Fibroblast of upper back skin (primary cell): ENCODE measurements around the gene C2orf68.
A peak's percentile ranks its signal among the peaks of the same experiment; 100 is the strongest.
"Not testable (repeated sequence)": the region's sequence is repeated elsewhere in the genome, so short reads cannot be mapped to it uniquely, and the experiment has no call there.

Experiments used
- DNase-seq: peaks from one replicate; pipeline ENCODE4 v3.0.0-alpha.2; 2013

Gene C2orf68, protein sequence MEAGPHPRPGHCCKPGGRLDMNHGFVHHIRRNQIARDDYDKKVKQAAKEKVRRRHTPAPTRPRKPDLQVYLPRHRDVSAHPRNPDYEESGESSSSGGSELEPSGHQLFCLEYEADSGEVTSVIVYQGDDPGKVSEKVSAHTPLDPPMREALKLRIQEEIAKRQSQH

DNA sequence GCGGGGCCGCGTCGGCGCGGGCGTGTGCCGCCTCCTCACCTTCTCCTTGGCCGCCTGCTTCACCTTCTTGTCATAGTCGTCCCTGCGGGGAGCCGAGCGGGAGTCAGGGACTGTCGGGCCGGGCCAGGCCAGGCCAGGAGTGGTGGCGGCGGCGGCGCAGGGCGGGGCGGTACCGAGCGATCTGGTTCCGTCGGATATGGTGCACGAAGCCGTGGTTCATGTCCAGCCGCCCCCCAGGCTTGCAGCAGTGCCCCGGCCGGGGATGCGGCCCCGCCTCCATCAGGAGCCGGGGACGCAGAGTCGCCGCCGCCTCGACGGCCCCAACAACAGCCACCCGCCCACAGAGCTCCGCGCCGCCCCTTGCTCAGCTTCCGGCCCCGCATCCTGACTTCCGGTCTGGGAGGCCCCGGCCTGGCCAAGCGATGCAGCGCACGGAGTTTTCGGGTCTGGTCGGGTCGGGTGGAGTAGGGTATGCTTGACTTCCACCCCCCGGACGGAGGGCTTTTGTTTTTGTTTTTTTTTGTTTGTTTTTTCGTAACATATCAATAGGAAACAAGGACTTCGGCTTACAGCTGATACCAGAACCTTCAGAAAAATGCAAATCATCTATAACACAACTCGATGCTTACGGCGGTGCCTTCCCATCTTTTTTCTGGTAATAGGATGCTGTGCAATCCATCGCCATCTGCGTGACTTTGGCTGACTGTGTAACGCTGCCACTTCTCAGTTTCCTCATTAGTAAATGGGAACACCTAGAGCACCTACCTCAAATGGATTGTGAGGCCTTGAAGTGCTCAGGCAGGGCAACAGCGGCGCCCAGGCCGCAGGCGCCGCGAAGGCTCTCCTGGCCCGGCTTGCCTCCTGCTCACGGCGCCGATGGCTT lies at the start of gene C2orf68:
C2orf68 (minus strand) TSS at position 362 of the 883 bp plus-strand sequence; CDS start at position 280, 82 bp downstream.
- peak; percentile 86 for DNase-seq

DNA sequence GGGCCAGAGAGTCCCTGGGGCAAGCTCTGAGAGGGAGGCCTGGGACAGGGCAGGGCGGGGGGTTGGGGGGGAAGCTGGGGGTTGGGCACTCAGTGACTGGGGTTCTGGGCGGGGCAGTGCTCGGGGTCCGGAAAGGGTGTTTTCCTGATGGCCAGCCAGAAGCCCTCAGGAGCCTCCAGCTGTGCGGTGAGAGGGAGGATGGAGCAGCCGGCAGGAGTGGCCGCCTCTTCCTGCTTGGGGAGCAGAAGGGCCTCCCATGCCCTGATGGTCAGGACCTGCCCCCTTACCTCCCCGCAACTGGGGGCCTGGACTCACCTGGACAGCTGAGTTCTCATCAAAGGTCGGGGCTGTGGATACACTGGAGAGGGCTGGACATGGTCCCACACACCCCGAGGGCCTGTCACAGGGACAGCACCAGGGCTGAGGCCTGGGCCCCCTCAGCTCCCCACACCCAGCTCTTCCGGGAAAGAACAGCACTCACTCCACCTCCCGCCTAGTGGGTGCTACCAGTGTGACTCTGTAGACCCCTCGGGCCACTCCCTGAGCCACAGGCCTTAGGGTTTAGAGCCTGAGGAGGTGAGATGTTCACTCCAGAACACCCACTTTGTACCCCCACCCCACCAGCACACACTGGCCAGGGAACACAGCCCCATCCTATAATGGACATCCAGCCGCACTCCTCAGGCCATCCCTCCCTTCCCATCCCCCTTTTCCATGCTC lies 49.4 kb upstream of the C2orf68 start:
- DNase-seq, result no peak

DNA sequence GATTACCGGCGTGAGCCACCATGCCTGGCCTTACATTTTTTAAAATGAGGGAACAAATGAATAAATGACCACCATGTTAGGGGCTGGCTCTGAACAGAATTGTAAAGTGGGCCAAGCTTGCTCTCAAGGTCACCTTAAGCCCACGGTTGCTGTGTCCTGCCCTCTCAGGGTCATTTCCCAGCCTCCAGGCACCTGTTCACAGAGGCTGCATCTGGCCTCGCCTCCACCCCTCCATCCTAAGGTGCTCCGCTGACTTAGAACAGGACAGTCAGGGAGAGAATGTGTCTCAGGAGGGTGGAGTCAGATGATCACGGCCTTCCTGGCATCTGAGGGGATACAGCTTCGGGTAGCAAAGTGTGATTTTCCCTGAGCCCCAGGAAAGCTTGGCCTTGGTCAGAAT lies 48.9 kb upstream of the C2orf68 start:
- no peak for DNase-seq

DNA sequence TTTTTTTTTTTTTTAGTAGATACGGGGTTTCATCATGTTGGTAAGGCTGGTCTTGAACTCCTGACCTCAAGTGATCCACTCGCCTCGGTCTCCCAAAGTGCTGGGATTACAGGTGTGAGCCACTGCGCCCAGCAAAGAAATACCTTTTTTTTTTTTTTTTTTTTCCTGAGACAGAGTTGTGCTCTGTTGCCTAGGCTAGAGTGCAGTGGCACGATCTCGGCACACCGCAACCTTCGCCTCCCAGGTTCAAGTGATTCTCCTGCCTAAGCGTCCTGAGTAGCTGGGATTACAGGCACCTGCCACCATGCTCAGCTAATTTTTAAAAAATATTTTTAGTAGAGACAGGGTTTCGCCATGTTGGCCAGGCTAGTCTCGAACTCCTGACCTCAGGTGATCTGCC lies 48.4 kb upstream of the C2orf68 start:
- DNase-seq, result not testable (repeated sequence)

DNA sequence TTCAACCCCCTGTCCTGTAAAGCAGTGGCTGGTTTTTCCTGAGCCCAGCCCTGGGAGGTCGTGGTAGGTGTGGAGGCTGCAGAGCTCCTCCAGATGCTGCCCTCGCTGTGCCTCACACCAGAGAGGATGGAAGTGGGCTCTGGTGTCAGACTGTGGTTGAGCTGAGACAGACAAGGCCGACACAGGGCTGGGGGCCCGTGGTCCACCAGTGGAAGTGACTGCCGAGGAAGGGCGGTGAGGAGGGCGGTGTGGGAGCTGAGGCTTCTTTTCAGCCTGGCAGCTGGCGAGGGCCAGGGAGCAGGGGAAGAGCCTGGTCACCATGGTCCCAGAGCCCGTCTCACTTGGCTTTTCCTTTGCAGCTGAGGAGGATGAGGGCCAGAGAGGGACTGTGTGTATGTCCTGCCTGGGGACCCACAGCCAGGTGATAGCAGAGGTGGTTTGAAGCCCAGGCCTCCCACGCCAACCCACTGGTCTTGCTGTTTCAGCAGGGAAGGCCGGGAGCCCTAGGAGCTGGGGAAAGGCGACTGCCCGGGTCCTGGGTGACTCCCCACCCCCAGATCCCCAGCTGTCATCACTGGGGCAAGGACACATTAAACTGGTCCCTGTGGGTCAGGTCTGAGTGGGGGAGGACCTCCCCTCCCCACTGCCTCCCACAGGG lies 47.6 kb upstream of the C2orf68 start:
- no peak for DNase-seq

DNA sequence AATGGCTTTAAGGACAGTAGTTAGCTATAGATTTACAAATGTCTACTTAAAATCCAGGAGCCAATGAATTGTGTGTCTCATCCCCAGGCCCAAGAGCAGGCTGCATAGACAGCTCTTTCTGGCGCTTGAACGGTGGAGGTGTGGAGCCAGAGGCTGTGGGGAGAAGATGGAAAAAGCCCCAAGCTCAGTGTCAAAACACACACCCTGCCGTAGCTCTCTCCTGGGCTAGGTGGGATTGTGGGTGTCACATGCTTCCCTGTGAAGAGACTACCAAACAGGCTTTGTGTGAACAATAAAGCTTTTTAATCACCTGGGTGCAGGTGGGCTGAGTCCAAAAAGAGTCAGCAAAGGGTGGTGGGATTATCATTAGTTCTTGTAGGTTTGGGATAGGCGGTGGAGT lies 45.5 kb upstream of the C2orf68 start:
- not testable (repeated sequence) for DNase-seq

DNA sequence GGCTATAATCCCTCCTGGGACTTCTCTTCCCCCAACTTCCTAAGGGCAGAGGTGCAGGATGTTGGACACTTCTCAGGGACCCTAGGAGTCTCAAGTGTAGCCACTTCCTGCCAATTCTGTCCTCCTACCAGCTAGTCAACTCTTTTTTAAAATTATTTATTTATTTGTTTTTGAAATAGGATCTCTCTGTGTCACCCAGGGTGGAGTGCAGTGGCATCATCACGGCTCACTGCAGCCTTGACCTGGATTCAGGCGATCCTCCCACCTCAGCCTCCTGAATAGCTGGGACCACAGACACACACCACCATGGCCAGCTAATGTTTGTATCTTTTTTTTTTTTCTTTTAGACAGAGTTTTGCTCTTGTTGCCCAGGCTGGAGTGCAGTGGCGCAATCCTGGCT lies 44.6 kb upstream of the C2orf68 start:
- DNase-seq, result no peak

DNA sequence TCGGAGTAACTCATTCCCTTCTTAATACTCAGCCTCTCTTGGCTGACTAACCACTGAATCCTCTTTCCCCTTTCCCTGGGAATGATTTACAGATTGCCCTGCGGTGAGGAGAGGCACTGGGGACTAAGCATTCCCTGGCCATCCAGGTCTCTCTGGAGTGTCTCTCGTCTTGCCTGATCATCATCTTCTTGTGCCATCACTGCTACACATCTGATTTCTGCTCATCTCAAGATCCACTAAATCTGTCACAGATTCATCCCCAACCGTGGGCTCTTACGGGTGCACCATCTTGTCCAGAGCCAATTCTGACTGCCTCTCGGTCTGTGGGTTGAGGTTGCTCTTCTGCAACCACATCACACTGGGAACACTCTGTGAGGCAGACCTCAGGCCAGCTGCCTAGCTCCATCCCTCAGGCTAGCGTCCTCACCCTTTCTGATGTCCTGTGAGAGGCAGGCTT lies 44.1 kb upstream of the C2orf68 start:
- peak; percentile 61 for DNase-seq

DNA sequence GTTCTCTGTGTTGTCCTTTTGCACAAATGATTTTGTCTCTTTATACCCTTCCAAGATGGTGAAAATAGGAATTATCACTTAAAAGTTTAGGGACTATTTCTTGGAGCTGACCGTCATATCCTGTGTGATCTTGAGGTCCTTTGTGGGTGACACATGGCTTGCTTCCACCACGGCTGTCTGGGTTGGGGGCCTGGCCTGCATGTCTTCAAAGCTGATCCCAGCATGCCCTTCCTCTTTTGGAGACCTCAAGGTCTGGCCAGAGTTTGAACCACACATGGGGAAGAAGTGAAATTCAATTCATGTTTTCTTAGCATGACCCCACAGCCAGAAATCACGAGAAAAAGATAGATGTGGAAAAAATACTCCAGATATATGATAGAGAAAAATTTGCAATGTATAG lies 42.1 kb upstream of the C2orf68 start:
- DNase-seq, result no peak

DNA sequence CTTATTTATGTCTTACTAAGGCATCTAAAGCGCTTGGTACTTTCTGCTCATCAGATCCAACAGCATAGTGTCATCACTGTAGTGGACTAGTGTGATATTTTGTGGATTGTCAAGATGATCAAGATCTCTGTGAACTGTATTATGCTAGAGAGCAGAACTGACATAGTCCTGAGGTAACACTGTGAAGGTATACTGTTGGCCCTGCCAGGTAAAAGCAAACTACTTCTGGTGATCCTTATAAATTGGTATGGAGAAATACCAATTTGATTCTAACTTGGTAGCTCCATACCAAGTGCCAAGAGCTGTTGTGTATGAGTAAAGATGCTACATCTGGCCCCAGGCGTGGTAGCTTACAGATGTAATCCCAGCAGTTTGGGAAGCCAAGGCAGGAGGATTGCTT lies 40.2 kb upstream of the C2orf68 start:
- no peak for DNase-seq

DNA sequence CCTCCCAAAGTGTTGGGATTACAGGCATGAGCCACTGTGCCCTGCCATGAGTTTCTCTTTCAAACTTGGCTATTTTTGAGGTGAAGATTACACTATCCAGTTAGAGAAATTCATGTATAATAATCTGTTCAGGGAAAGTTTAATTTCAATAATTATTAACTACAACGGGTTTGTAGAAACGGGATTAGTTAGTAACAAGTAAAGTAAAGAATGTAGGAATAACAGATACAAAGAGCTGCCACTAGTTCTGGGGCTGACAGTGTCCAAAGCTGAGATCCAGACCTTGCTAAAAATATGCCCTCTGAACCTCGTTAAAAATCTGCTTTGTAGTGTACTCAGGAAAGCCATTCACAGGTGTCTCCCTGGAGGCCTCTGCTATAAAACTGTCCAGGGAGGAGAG lies 39.2 kb upstream of the C2orf68 start:
- no peak for DNase-seq

DNA sequence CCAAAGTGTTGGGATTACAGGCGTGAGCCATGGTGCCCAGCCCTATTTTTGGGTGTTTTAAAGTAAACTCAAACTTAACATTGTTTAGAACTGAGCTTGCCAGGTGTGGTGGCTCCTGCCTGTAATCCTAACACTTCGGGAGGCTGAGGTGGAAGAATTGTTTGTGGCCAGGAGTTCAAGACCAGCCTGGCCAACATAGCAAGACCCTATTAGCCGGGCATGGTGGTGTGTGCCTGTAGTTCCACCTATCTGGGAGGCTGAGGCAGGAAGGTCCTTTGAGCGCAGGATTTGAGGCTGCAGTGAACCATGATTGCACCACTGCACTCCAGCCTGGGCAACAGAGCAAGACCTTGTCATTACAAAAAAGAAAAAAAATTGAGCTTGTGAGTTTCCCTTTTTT lies 38.6 kb upstream of the C2orf68 start:
- DNase-seq, result no peak

DNA sequence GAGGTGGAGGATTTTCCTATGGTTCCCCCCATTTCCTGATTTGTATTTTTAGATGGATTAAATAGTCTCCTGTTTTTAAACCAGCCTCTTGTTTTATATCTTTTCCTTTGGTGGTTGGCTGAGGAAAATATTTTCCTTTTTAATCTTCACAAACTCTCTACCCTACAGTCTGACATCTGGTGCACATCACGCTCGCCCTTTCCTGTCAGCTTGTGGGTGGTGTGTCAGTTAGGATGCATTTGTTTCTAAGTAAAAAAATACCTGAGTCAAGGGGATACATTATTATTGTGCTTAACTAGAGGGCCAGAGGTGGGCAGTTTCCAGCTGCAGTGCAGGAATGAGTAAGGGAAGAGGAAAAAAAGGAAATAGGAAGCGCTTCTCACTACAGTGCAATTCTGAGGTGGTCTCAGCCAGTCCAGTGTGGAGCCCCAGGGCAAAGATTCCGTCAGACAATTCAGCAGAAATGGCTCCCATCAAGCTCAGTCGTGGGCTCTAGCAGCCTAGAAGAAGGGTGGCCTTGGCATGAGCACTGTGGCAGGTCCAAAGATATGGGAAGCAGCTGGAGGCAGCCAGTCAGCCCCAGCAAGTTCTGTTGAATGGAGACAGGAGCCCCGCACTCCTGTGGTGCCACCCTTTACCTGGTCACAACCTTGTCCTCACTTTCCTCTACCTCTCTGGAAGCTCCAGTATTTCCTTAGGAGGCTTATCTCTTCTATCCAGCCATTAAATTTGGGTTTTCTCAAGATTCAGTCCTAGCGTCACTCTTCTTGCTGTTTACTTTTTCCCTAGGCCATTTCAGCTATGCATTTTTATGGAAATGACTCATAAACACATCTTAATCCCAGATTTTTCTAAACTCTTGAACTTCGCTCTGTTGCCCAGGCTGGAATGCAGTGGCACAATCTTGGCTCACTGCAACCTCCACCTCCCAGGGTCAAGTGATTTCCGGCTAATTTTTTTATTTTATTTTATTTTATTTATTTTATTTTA lies 37.6 kb upstream of the C2orf68 start:
- peak; percentile 30 for DNase-seq

DNA sequence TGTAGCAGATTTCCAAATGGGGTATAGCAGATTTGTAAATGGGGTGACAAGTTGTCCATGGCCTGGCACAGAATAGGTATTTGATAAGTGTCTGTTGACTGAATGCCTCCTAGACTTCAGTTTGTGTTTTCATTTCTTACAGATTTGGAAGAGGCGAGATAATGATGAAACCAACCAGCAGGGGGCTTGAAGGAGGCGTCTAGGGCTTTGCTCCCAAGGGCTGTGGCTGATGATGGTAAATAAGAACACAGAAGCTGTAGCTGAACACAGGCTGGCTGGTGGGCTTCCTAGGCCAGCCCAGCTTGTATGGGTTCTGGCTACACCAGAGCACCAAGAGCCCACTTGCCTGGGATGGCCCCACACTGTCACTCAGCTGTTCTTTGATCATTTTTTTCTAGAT lies 36.8 kb upstream of the C2orf68 start:
- peak; percentile 52 for DNase-seq

DNA sequence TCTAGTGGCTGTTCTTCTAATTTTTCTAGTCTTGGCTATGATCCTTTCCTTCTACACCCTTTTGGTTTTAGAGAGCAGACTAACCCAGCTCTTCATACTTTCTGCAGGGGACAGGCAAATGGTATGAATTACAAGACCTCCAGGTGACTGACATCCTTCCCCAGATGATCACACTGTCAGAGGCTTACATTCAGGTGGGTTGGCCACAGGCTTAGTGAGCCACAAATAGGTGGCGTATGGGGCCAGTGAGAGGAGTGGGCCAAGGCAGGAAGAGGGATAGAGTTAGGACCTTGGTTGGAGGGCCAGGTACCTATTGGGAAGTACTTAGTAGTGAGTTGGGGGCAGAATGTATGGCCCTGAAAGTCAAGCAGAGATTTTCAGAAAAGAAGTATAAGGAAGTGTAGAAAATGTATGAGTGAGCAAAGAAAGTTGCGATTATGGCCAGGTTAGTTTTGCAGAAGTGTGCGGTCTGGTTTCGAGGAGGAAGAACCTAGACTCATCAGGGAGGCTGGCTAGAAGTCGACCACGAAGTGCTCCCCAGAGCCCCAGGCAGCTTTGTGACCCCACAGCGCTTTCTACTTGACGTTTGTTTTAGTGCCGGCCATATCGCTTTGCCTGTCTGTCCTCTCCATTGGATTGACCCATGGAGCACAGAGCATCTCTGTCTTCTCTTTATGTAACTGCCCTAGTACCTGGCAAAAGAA lies 36.1 kb upstream of the C2orf68 start:
- no peak for DNase-seq

DNA sequence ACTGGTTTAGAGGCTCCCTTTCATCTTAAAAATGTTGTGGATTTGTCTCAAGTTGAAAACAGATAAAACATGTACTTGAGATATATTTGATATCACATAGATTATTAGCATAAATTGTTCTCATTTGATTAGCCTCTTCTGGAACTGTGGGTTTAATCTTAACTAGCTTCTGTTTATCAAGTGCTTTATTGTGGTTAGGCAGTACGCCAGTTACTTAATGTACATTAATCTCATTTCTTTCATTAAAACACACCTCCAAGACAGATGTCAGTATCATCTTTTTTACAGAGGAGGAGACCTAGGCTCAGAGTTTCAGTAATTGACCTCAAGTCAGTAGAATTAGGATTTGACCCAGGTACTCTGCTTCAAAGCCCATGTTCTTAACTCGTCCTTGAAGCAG lies 34.3 kb upstream of the C2orf68 start:
- DNase-seq, result no peak

DNA sequence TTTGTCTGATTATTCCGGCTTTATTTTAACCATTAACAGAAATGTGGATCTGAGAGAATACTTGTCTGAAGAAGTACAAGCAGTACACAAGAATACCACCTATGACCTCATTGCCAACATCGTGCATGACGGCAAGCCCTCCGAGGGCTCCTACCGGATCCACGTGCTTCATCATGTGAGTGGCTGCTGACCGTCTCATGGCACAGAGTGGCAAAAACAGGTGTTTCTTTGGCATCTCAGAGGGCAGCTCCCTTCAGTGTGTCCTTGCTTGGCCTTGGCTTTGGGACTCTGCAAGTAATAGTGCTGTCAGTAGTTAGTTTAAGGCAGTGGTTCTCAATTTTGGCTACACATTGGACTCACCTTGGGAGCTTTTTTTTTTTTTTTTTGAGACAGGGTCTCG lies 33.0 kb upstream of the C2orf68 start:
- DNase-seq, result no peak

DNA sequence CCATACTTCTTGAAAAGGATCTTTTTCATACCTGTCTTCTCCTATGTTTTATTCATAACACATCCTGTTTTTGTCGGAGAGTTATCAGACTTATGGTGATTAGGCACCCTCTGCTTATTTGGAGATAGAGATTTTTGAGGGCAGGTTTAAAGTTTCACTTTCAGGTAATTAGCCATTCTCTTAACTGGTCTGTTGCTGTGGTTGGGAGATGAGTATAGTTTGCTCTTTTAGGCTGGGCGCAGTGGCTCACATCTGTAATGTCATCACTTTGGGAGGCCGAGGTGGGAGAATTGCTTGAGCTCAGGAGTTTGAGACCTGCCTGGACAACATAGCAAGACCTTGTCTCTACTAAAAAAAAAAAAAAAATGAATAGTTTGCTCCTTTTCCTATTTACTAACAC lies 30.9 kb upstream of the C2orf68 start:
- no peak for DNase-seq

DNA sequence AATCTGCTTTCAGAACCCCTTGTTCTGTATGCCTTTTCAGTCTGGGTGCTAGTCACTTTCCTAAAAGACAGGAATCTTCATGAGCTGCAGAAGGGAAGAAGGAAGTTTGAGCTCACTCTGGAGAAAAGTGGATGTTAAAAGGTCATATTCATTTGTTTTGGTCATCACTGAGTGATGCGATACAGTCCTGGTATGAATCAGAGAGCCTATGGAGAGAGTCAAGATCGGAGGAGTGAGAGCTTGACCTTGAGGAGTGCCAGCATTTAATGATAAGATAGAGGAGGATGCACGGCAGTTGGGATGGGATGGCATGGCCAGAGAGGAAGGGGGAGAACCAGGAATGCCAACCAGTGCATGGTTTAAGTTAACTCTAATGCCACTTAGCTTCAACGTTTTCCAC lies 23.8 kb upstream of the C2orf68 start:
- no peak for DNase-seq

DNA sequence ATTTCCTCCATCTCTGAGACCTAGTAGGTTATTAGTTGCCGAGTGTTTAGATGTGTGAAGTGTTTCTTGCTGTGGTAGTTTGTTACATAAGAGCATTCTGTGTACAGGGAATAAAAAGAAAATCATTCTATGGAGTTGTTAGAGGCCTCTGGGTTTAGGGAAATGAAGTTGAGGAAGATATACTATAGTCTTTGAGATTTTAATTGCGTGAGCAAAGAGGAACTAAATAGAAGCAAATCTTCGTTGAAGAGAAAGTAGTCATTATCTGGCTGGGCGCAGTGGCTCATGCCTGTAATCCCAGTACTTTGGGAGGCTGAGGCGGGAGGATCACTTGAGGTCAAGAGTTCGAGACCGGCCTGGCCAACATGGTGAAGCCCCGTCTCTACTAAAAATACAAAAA lies 23.1 kb upstream of the C2orf68 start:
- DNase-seq, result no peak

DNA sequence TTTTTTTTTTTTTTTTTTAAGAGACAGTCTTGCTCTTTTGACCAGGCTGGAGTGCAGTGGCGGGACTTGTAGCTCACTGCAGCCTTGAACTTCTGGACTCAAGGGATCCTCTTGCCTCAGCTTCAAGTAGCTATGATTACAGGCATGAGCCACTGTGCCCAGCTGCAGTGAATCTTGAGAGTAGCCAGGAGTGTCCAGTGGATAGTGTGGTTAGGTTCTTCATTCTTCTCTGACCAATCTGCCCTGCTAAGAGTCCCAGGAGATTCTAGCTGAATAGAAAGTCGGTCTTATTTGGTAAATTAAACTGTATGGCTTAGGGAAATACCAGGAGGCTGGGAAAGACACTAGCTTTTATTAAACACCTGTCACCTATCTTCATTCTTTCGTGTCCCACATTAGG lies 19.4 kb upstream of the C2orf68 start:
- no peak for DNase-seq
